ENCODE results near the gene PAFAH2. TPM values are rescaled to one million over a fixed set of nuclear protein-coding genes. Genes with fewer than 3 reads are reported as not detected.

The PAFAH2 gene
- total RNA-seq, 1 donor from 2014 or later, result 11.2 TPM

Other genes with a start within 250 kb of the PAFAH2 start
- 6.6 and 7.6 TPM in 2 replicates for gene SELENON, start 197.9 kb downstream of the PAFAH2 start, total RNA-seq
- 30.7 and 31.4 TPM in 2 replicates for gene MTFR1L, start 178.1 kb downstream of the PAFAH2 start, total RNA-seq
- gene AUNIP, start 138.6 kb downstream of the PAFAH2 start, total RNA-seq, result 6.5 and 6.6 TPM in 2 replicates
- gene PAQR7, start 122.4 kb downstream of the PAFAH2 start, total RNA-seq, result 2.2 and 2.4 TPM in 2 replicates
- 527 and 531 TPM in 2 replicates for gene STMN1, start 91.6 kb downstream of the PAFAH2 start, total RNA-seq
- not detected in 2 replicates for gene EXTL1, start 23.7 kb upstream of the PAFAH2 start, total RNA-seq
- not detected in 2 replicates for gene SLC30A2, start 48.1 kb upstream of the PAFAH2 start, total RNA-seq
- not detected in 2 replicates for gene TRIM63, start 69.6 kb upstream of the PAFAH2 start, total RNA-seq
- gene PDIK1L, start 113.8 kb upstream of the PAFAH2 start, total RNA-seq, result 19.9 and 23.4 TPM in 2 replicates
- gene FAM110D, start 161.0 kb upstream of the PAFAH2 start, total RNA-seq, result not detected in 2 replicates
- gene C1orf232, start 170.9 kb upstream of the PAFAH2 start, total RNA-seq, result not detected in 2 replicates
- 41.9 and 42.2 TPM in 2 replicates for gene ZNF593, start 171.8 kb upstream of the PAFAH2 start, total RNA-seq
- not detected in 2 replicates for gene ZNF593OS, start 173.8 kb upstream of the PAFAH2 start, total RNA-seq
- gene CNKSR1, start 179.4 kb upstream of the PAFAH2 start, total RNA-seq, result 5.9 and 7.2 TPM in 2 replicates
- gene CATSPER4, start 192.5 kb upstream of the PAFAH2 start, total RNA-seq, result not detected in 2 replicates
- 41.0 and 44.0 TPM in 2 replicates for gene CEP85, start 236.1 kb upstream of the PAFAH2 start, total RNA-seq